Astrocyte of the spinal cord (primary cell): ENCODE data around the gene RIOX2.

Experiments used
- DNase-seq: peaks from one replicate; pipeline ENCODE4 v3.0.0; 2011; ENCODE audit warnings: low read depth, low spot score
- H3K4me3 ChIP-seq: 2 replicates; pipeline ENCODE4 v1.5.1; 2011; ENCODE audit warnings: low read depth, mild to moderate bottlenecking, low read length, moderate library complexity
- CTCF ChIP-seq: IDR thresholded peaks from 2 replicates; pipeline ENCODE4 v1.5.1; 2012; ENCODE audit warnings: low read depth, mild to moderate bottlenecking, low read length, inconsistent platforms
- in situ Hi-C: cut with HindIII; loops from 2 replicates; pipeline ENCODE4 v1.10.0; 2017; ENCODE audit warnings: low sequenced_read_pairs

Gene RIOX2

GRCh38 chr3:97979610-97980009 is 7.4 kb upstream of the RIOX2 start:
- H3K4me3 ChIP-seq = no peak overlapping the region
- in situ Hi-C loops = no loop called here
- TF ChIP-seq CTCF = no peak
- DNase-seq = no peak

DNA sequence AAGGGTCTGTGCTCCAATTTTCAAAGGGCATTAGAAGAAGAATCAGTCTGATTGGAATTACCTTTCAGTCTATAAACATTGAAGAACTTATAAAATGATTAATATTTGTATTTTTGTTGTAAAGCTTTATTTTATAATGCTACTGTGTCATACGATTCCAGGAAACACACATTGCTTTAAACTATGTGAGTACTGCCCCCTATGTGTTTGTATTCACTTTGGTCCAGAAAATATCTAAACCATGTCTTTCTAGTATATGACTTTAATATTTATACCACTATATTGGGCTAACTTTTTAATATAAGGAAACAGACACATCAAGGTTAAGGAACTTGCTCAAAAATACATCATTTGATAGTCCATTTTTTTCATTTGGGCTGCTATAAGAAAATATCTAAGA is 3.2 kb upstream of the RIOX2 start:
- no peak overlapping the region for H3K4me3 ChIP-seq
- peak; percentile 15 for TF ChIP-seq CTCF
- no peak for DNase-seq
- in situ Hi-C loops = no loop called here

DNA sequence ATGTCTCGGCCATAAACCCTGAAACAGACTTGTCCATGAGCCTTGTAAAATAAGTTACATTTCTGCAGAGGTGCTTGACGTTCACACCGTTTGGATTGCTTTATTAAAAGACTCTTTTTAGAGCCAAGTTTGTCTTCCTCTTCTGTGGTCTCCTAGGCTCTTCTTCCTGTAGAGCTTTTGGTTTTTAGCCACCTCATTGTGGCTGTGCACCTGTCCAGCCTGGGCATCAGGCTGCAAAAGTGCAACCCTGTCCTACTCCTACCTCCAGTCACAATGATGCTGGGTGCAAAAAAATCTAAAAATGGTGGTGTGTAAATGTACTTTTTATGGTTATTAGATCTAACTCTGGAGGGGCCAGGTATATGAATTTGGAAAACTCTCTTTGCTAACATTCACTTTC is 2.8 kb upstream of the RIOX2 start:
- no peak for DNase-seq
- in situ Hi-C loops = no loop called here
- no peak overlapping the region for H3K4me3 ChIP-seq
- TF ChIP-seq CTCF = no peak

- no peak for TF ChIP-seq CTCF
- in situ Hi-C loops = no loop called here
- H3K4me3 ChIP-seq = no peak overlapping the region
- no peak for DNase-seq
Measured at GRCh38 chr3:97972976-97973375, 745 bp upstream of the RIOX2 start.

DNA sequence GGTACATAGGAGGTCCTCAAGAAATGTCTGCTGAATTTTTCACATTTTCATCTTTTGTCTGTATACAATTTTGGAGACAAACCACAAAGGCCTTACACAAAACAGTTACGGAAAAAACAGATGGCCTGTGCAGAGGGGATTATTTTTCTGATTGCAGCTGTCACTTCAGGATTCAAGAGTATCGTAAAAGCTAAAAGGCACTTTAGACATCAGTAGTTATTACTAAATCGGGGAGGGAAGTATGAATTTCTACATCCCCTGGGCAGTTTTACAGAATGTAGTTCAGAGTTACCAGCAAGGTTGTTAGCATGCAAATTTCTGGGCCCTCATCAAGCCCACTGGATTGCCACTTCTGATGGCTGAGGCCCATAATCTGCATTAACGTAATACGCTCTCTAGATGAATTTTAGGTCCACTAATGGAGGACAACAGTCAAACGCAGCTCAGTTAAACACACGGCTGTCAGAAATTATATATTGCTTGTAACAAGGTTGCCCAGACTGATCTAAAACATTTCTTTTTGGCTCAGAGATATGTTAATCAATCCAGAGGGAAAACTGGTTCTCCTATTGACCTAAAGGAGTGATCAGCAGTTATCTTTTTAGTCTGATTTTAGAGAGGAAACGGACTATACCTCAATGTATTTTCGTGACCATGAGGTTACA is 1.1 kb downstream of the RIOX2 start:
- peak overlapping the region; percentile 55 for H3K4me3 ChIP-seq
- TF ChIP-seq CTCF = no peak
- in situ Hi-C loops = no loop called here
- no peak for DNase-seq

GRCh38 chr3:97970156-97970555 is 2.1 kb downstream of the RIOX2 start:
- in situ Hi-C loops = no loop called here
- DNase-seq = no peak
- TF ChIP-seq CTCF = no peak
- H3K4me3 ChIP-seq = no peak overlapping the region

- in situ Hi-C loops = no loop called here
- H3K4me3 ChIP-seq = no peak overlapping the region
- TF ChIP-seq CTCF = no peak
- DNase-seq = no peak
Measured at GRCh38 chr3:97969541-97969940, 2.7 kb downstream of the RIOX2 start.
